ENCODE results near the gene GEMIN8.

Gene GEMIN8

DNA sequence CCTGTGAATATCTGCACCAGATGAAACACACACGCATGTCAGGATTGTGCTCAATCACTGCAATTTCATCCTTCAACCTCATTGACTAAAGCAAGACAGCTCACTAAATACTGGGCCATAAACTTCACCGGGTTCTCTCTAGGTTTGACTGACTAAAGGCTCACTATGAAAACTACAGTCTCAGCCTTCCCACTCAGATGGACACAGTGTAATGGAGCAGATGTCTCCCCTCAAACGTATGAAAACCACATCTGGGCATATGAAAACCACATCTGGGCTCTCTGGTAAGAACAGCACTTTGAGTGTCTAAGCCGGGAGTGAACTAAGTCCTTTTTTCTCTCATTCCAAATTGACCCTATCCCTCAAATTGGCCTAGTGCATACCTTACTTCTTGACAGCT is 15.2 kb downstream of the GEMIN8 start:
- DNase-seq: no peak

- no peak for DNase-seq
Observed at GRCh38 chrX:14013054-14013453, 16.6 kb downstream of the GEMIN8 start.

DNA sequence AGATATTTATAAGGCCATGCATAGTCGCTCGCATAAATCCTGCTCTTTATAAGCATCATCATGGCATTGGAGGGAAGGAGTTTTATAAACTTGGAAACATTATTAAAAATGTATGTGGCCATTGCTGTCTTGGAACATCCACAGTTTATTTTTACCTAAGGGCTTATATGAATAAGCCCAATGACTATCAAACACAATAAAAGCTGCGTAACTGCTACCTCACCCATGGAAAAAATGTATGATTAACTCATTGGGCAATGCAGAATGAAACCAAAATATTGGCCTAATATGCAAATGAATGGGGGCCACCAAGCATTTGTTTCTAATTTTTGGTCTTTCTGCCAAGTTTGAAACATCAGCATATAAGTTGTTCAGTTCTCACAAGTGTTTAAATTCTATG is 19.1 kb downstream of the GEMIN8 start:
- DNase-seq: no peak

DNA sequence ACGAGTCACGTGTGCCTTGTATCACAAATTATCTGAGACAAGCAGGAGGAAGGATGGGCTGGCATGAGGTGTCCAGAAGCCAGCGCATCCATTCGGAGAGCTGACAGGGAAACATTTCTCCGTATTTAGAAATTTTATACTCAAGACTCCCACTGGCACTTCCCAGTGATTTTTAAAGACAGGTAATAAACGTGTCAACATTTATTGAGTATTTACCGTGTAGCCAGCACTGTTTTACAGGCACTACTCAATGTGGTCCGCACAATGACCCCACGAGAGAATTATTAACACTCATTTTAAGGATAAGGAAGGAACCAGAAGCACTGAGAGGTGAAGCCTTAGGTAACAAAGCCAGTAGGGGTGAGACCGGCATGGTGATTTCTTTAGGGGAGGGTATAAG is 23.2 kb downstream of the GEMIN8 start:
- no peak for DNase-seq

DNA sequence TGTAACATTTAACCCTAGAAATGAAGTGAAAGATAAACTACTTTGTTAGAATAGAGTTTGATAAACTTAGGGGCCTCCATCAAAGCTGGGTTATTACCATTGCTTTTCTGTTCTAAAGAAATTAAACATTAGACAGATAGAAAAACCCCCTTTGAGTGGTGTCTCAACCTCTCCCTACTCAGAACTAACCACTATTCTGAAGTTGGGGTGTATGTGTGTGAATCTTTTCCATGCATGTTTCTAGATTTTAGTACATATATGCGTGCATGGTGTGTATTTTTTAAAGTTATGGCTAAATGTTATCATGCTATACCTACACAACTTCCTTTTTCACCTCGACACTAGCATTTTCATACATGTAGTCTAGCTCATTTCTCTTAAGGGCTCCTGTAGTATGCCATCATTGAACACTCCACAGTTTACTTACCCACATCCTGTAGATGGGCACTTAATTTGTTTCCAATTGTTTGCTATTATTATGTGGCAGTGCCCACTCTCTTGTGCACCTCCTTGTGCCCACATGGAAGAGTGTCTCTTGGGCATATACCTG is 25.7 kb downstream of the GEMIN8 start:
- DNase-seq: no peak

DNA sequence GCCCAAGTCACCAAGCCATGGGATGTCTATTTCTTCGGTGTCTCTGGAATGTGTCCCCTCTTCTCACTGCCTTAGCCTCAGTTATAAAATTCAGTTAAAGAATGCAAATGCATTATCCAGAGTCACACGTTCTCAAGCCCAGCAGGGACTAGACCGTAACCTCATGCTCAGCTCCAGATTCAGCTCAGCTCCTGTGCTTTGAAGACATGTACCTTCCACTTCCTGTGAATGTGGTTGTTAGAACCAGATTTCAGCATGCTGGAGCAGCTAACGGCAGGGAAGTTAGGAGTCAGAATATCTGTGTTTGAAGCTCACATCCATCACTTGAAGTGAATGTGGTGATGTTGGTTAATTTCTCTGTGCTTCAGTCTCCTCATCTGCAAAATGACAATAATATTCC is 26.7 kb downstream of the GEMIN8 start:
- DNase-seq: no peak

GRCh38 chrX:13996650-13997049 is 33.0 kb downstream of the GEMIN8 start:
- no peak for DNase-seq

DNA sequence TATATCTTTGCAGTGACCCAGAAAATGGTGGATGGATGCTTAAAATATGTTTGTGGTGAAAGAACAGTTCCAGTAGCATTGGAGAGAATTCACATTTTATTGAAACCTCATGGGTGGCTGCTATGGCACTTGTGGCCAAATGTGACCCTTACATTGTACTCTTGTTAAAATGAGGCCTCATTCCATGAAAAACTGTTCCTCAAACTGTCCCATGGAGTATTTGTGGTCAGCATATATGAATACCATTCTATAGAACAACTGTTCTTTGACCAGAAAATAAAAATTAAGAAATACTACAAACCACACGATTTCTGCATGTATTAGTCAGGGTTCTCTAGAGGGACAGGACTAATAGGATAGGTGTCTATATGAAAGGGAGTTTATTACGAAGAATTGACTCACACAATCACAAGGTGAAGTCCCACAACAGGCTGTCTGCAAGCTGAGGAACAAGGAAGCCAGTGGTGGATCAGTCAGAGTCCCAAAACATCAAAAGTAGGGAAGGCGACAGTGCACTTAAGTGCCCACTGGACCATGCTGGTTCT is 35.1 kb downstream of the GEMIN8 start:
- no peak for DNase-seq

- DNase-seq: no peak
Observed at GRCh38 chrX:13994104-13994503, 35.6 kb downstream of the GEMIN8 start.

- DNase-seq: no peak
Observed at GRCh38 chrX:13990126-13990800, 39.4 kb downstream of the GEMIN8 start.

DNA sequence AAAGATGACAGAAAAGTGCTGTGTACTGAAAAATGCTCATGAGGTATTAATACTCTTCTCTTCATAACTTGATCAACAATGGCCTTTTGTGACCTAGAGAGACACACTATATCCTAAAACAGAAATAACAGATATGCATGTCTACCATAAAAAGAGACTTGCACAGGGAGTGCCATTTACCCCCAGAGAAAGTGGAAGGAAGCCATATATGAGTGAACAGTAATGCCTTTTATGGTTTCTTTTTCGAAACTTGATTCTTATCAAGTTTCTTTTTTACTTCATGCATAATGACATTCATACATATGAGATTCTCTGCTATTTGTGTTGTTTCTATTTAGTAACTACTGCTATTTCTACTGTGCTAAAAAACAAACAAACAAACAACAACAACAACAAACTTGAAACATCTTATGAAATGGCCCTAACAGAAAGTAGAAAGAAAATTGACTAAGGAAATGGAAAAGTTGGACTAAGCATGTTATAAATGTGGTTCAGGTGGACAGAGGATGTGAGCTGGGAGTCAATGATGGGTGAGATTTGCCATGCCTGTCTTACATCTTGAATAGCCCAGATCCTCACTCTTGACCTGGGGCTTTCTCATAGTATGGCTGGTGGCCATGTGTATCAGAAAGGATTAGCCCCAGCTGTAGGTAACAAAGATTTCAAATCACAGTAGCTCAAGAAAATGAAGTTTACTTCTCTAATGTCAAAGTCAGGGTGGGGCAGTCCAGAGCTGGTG is 43.8 kb downstream of the GEMIN8 start:
- DNase-seq: no peak

- no peak for DNase-seq
Observed at GRCh38 chrX:13983734-13984133, 46.0 kb downstream of the GEMIN8 start.

- DNase-seq: no peak
Observed at GRCh38 chrX:13968198-13968597, 61.5 kb downstream of the GEMIN8 start.

DNA sequence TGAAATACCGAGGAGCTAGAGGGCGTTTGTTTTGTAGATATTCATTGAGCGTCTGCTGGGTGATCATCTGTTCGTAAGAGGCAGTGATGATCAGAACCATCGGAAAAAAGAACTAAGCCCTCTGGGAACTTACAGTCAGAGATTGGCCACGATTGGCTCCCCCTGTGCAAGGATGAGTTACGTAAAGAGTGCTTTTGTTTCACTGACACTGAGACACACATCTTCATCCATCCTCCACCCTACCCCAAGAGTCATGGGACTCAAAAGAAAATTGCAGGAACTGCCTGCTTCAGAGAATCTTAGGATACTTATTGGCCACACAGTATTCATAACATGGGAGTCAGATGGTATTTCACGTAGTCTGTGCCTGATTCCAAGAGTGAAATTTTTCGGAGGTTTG is 62.1 kb downstream of the GEMIN8 start:
- DNase-seq: no peak

- no peak for DNase-seq
Observed at GRCh38 chrX:13966793-13967125, 62.9 kb downstream of the GEMIN8 start.

DNA sequence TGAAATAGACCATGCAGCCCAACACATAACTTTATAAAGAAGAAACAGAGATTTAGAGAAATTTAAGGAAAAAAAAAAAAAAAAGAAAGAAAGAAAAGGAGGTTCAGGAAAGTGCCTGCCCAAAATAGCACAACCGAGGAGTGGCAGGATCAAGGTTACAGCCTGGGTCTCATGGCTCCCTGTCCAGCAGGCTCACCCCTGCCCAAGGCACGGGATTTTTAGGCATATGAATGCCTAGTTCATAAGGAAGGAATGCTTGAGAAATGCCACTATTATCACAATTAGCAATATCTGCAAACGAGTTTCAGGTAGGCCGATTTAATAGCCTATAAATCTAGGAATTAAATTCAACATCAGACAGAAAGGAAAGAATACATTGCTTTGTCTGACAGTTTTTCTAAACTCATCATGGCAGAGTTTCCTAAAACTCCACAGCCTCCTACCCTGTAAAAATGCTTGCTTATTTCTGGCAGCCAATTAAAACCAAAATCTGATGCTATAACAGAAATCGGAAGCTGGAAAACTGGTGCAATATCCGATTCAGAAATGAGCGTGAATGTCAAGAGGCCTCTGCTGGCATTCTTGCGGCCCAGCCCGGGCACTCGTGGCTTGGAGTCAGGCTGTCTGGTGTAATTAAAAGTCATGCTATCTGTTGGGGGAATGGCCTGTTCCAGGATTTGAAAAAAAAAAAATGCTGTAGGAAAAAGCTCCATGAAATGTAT is 63.5 kb downstream of the GEMIN8 start:
- DNase-seq: no peak

DNA sequence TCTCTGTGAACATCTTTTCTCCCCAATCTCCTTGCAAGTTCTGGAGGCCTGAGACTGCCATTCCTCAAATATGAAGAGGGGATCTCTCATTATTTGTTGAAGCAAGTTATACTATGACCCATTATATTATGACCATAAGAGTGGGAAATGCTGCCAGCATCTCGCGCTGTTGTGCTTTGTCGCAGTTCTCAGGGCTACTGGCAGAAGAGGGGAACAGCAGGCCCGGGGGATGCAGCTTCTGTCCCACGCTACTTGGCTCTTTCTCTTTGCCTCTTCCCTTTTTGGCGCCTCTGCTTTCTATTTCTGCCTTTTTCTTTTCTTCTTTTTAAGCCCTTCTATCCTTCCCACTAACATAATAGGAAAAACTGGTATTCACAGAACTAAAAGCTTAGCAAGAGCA is 64.2 kb downstream of the GEMIN8 start:
- DNase-seq: no peak

DNA sequence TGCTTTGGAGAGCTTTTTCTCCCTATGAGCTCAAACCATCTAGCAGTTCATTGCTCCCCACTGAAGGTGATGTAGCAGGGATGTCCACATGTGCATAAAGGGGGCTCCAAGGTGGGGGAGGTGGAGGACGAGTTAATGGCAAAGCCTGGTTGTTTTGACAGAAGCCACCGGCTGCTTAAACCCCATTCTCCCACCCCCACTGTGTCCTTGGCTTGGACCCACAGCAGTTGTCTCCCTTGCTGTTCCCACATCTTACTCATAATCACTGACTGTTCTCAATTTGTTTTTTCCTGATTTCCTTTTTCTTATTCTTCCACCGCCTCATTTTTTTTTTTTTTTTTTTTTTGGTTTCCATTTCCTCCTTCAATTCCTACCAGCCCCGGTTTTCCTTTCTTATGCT is 72.7 kb downstream of the GEMIN8 start:
- no peak for DNase-seq
